ENCODE results near the gene IFNGR2. TPM values are rescaled to one million over a fixed set of nuclear protein-coding genes. Genes with fewer than 3 reads are reported as not detected.

The IFNGR2 gene
- total RNA-seq, 2 donors from 2014 or later = 53.7 to 128 TPM

DNA sequence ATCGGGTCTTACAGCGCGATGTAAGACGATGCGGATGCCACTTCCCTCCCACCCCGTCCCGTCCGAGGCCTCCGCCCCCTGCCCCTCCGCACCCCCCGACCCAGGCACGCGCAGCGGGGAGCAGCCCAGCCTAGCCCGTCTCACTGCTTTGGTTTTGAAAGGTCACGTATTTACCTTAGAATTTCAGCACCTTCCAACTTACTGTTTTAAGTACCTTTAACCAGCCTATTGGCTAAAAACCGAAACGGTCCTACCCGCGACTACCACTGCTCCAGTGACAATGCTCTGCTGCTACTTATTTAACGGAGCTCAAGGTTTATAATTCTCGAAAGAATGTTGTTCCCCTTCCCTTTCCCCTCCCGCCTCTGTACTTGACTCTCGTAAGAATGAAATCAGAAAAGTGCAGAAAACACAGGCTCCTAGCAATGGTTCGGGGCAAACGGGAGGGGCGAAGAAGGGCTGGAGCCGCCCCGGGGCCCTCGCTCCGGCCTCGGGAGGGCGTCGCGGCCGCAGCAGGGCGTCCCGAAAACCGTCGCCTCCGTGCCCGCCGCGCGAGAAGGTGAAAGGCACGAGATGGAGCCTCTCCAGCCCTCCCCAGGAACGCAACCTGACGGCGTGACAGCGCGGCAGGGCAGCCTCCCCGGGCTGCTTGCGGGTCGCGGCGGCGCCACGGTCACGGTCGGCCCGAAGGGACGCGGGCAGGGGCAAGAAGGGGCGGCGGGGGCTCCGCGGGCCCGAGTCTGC lies 75.9 kb downstream of the IFNGR2 start:
- H3K4me1 ChIP-seq = peaks cover 5% of the 10 kb centered on the region
- DNase-seq = peak; percentile 47
- no peaks in the 10 kb centered on the region for H3K36me3 ChIP-seq
- no peaks in the 10 kb centered on the region for H3K9me3 ChIP-seq
- peak overlapping the region; percentile 87 to 94 for H3K9ac ChIP-seq (ENCODE audit: low read depth in 2 of 2, low read length in 2 of 2)
- TF ChIP-seq, protein P1, sequence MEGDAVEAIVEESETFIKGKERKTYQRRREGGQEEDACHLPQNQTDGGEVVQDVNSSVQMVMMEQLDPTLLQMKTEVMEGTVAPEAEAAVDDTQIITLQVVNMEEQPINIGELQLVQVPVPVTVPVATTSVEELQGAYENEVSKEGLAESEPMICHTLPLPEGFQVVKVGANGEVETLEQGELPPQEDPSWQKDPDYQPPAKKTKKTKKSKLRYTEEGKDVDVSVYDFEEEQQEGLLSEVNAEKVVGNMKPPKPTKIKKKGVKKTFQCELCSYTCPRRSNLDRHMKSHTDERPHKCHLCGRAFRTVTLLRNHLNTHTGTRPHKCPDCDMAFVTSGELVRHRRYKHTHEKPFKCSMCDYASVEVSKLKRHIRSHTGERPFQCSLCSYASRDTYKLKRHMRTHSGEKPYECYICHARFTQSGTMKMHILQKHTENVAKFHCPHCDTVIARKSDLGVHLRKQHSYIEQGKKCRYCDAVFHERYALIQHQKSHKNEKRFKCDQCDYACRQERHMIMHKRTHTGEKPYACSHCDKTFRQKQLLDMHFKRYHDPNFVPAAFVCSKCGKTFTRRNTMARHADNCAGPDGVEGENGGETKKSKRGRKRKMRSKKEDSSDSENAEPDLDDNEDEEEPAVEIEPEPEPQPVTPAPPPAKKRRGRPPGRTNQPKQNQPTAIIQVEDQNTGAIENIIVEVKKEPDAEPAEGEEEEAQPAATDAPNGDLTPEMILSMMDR (IDR thresholded peaks at IDR 0.05) = no peak
- no peaks in the 10 kb centered on the region for H3K27me3 ChIP-seq
- intact Hi-C loops (cut with DNase I) = no loop called here
- peak overlapping the region; percentile 99 for H3K4me3 ChIP-seq
- H3K27ac ChIP-seq = peak overlapping the region; percentile 99

DNA sequence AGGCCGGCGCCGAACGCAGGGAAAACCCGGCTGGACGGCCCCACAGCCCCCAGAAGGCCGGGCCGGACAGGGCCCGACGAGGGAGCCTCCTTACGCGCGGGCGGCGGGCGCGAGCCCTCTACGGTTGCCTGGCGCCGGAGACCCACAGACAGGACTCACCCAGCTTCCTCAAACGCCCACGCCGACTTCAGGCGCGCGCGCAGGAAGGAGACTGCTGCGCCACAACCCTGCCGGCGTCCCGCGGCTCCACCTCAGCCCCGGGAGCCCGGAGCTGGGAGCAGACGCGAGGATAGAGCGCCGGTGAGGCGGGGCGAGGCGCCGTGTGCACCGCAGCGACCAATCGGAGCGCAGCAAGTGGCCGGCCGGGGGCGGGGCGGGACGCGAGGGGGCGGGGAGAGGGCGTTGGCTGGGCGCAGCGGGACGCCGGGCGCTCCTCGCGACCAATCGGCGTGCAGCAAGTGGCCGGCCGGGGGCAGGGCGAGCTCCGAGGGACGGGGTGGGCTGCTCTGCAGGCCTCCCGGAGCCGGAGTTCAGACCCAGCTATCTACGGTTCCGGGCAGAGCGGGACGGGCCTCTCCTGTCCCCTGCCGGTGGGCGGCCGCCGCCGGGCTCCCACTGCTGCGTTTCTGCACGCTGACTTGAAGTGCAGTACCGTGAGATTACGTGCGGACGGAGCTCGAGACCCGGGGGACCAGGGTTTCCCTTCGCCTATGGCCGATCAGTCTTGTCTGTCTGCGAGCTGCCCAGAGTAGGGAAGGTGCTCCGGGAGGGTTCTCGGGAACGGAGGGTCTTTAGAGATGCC lies 76.7 kb downstream of the IFNGR2 start, which contains the start of gene TMEM50B:
Gene TMEM50B (minus strand): TSS at position 296 of the 802 bp plus-strand sequence. CDS start 11,089 bp downstream, outside the sequence.
- intact Hi-C loops (cut with DNase I) = loop anchor here (5.0 kb wide), 1 partner anchor 62 kb away; the partner anchor contains the start of genes GART and SON

GRCh38 chr21:33480481-33481103 lies 77.4 kb downstream of the IFNGR2 start:
- Histone ChIP-seq H3K36me3 (no peaks in the 10 kb centered on the region), H3K9ac (ENCODE audit: low read depth in 2 of 2, low read length in 2 of 2) (peak overlapping the region; percentile 73 to 97), H3K4me1 (peaks cover 5% of the 10 kb centered on the region), H3K4me3 (peak overlapping the region; percentile 99), H3K27ac (peak overlapping the region; percentile 99), H3K27me3 (no peaks in the 10 kb centered on the region), H3K9me3 (no peaks in the 10 kb centered on the region)
- TF ChIP-seq, protein P1 (IDR thresholded peaks at IDR 0.05) = no peak
- no peak for DNase-seq
- intact Hi-C loops (cut with DNase I) = loop anchor here (5.0 kb wide), 1 partner anchor 62 kb away; the partner anchor contains the start of genes GART and SON

More for the DNA sequence above, 76.7 kb downstream of the IFNGR2 start, which contains the start of gene TMEM50B:
- Histone ChIP-seq H3K9ac (ENCODE audit: low read depth in 2 of 2, low read length in 2 of 2) (peak within 1 kb of the TSS; percentile 94 to 97), H3K27me3 (no peaks in the 10 kb centered on the region), H3K4me1 (peaks cover 5% of the 10 kb centered on the region), H3K36me3 (no peaks in the 10 kb centered on the region), H3K9me3 (no peaks in the 10 kb centered on the region), H3K4me3 (peak within 1 kb of the TSS; percentile 99), H3K27ac (peak within 1 kb of the TSS; percentile 99)
- TF ChIP-seq, protein P1 (IDR thresholded peaks at IDR 0.05) = peak; percentile 28
- peak; percentile 97 for DNase-seq

- no peaks in the 10 kb centered on the region for H3K36me3 ChIP-seq
- no peak overlapping the region for H3K27ac ChIP-seq
- intact Hi-C loops (cut with DNase I) = loop anchor here (5.0 kb wide), 1 partner anchor 61 kb away; the partner anchor contains the start of genes GART and SON
- H3K27me3 ChIP-seq = no peaks in the 10 kb centered on the region
- H3K9me3 ChIP-seq = no peaks in the 10 kb centered on the region
- H3K4me3 ChIP-seq = no peak overlapping the region
- no peak for DNase-seq
- TF ChIP-seq, protein P1 (IDR thresholded peaks at IDR 0.05) = no peak
- H3K4me1 ChIP-seq = peaks cover 5% of the 10 kb centered on the region
- H3K9ac ChIP-seq (ENCODE audit: low read depth in 2 of 2, low read length in 2 of 2) = no peak overlapping the region
Observed at GRCh38 chr21:33481314-33481943, 78.2 kb downstream of the IFNGR2 start.

Other genes with a start within 250 kb of the IFNGR2 start
- 10 to 100 TPM in 1 of 2 donors, 1 to 10 TPM in 1; 7.0 to 19.5 TPM for gene IFNAR2, start 173.5 kb upstream of the IFNGR2 start, total RNA-seq
- 10 to 100 TPM; 48.0 to 86.3 TPM for gene IL10RB, start 137.0 kb upstream of the IFNGR2 start, total RNA-seq
- 10 to 100 TPM; 32.3 to 62.2 TPM for gene IFNAR1, start 78.4 kb upstream of the IFNGR2 start, total RNA-seq
- gene TMEM50B, start 76.6 kb downstream of the IFNGR2 start, total RNA-seq = 10 to 100 TPM; 29.0 to 50.1 TPM
- gene DNAJC28, start 88.3 kb downstream of the IFNGR2 start, total RNA-seq = 1 to 10 TPM; 1.2 to 2.8 TPM
- 100 to 1,000 TPM in 1 of 2 donors, 10 to 100 TPM in 1; 52.7 to 100 TPM for gene GART, start 138.7 kb downstream of the IFNGR2 start, total RNA-seq
- gene SON, start 139.6 kb downstream of the IFNGR2 start, total RNA-seq = 100 to 1,000 TPM; 190 to 213 TPM
- 10 to 100 TPM in 1 of 2 donors, 1 to 10 TPM in 1; 7.7 to 21.7 TPM for gene DONSON, start 185.3 kb downstream of the IFNGR2 start, total RNA-seq
- 10 to 100 TPM; 31.5 to 36.0 TPM for gene CRYZL1, start 238.3 kb downstream of the IFNGR2 start, total RNA-seq
- gene ITSN1, start 239.1 kb downstream of the IFNGR2 start, total RNA-seq = 10 to 100 TPM; 22.4 to 28.3 TPM